ENCODE measurements around the gene SMAD3. TPM values are rescaled to one million over a fixed set of nuclear protein-coding genes. Genes with fewer than 3 reads are reported as not detected.

Gene SMAD3
- total and polyA plus RNA-seq, 10 of the 15 experiments (the other 5 are each of a cell fraction or from before 2014, with no cell fraction given), result 5.6 to 43.2 (median 16.0) TPM

- TF ChIP-seq CUX1 (IDR thresholded peaks at IDR 0.05; ENCODE audit: insufficient replicate concordance, low read depth, low read length) (no peak), ATF7 (IDR thresholded peaks at IDR 0.05; ENCODE audit: low read depth) (no peak), BCL11A (IDR thresholded peaks at IDR 0.05; ENCODE audit: low read depth, low read length) (no peak), ATF3 (IDR thresholded peaks at IDR 0.05; ENCODE audit: borderline replicate concordance, extremely low read depth, low read depth, low read length) (no peak), BMI1 (IDR thresholded peaks at IDR 0.05; ENCODE audit: borderline replicate concordance) (no peak), NKRF (conservative IDR thresholded peaks at IDR 0.05) (no peak), ZZZ3 (IDR thresholded peaks at IDR 0.05; ENCODE audit: control insufficient read depth, insufficient read length, low read depth) (no peak)
These were observed 14.9 kb downstream of the SMAD3 start (continued) for GRCh38 chr15:67080118-67080899.
